DMS53 (cell line): ENCODE results near the gene CEP164.
"Not testable (repeated sequence)": the region's sequence is repeated elsewhere in the genome, so short reads cannot be mapped to it uniquely, and the experiment has no call there.

Experiments
- DNase-seq: peaks from one replicate; lab custom pipeline; 2025; lab: John Stamatoyannopoulos, UW

CEP164 gene

DNA sequence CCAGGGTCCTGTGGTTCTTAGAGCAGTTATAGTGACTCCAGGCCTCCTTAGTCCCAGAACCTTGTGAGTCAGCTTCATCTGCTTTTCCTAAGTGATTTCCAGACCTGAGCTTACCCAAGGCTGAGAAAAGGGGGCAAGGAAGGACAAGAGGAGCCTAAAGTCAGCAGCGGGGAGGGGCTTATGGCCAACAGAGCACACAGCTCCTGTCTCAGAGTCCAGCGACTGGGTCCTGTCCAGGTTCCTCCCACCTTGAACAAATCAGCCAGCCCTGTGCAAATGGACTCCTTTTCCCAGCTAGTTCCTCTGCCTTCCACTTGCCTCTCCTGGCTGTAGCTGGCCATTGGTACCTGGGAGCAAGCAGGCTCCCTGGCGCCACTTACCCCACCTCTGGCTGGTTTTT, 22.5 kb upstream of the CEP164 start:
- DNase-seq = no peak

DNA sequence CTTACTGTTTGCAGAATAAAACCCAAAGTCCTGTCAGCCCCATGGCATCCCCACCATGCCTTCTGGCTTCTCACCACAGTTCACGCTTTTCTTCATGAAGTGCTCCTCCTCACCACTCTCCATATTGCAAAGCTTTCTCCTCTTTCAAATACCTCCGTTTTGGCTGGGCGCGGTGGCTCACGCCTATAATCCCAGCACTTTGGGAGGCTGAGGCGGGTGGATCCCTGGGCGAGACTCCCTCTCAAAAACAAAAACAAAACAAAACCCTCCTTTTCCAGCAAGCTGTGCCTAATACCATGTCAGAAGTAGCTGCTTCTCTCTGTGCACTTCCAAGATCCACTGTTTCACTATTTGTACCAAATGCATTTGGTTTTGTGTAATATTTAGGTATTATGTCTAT, 18.3 kb upstream of the CEP164 start:
- DNase-seq = no peak

DNA sequence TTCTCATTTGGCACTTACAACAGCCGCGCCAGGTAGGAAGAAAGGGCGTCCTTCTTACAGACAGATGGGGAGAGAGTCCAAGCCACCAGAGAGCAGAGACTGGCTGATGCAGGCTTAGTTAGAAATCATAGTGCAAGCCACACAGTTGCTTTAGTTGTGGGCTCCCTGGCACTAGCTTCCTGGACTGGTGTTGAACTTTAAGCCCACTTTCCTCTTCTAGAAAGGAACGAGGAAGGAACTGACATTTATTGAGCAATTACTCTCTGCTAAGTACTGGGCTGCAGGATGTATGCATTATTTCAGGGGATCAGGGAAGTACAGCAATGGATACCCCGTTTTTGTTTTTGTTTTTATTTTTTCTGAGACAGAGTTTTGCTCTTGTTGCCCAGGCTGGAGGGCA, 14.6 kb upstream of the CEP164 start:
- no peak for DNase-seq

DNA sequence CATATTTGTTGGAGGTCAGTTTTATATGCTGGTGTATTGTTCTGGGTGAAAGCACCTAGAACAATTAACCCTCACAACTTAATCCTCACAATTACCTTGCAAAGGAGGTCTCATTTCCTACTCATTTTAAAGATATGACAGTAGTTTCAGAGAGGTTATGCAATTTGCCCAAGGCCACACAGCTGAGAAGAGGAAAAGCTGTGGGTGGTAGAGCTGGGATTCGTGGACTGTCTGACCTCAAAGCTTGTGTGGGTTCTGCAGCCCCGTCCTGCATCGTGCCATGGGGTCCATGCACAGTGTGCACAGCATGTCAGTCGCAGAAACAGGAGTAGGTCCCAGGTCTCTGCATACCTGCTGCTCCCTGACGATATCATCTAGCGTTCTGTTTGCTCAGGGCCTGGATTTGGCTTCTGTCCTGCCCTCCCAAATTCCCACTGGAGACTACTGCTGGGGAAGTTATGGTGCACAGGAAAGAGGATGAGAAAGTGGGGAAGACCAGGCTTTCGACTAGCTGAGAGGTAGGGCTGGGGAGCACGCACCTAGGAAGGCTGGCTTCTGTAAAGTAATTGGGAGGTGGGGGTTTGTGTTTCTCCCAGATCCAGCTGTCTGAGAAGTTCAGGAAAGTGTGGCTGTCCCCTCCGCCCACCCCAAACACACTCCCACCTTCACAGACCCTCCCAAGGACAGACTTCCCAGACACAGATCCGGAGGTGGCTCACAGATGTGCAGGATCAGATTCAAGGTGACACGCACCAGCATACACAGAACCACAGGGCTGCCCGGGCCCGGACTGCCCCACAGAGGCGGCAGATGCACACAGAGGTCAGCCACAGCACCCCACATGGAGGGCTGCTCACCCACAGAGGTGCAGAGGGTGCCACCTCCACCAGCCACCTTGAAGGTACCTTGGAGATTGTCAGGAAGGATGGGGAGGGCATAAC, 13.6 kb upstream of the CEP164 start:
- DNase-seq = no peak

DNA sequence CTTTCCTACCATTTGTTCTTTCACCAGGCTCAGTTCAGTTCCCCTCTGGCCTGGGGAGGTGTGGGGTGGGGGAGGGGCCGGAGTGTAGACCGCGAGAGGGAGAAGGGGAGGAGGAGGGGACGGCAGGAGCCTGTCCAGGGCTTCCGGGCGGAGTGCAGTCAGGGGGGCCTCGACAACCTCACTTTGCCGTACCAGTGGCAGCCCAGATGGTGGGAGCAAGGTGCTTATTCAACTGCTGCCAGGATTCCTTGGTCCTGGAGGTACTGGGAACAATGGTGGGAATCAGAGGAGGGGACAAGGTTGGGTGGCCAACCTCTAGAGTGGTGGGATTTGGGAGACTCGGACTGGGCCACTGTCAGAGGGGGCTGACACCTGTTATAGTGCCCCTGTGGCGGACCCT, 12.8 kb upstream of the CEP164 start:
- DNase-seq = no peak

DNA sequence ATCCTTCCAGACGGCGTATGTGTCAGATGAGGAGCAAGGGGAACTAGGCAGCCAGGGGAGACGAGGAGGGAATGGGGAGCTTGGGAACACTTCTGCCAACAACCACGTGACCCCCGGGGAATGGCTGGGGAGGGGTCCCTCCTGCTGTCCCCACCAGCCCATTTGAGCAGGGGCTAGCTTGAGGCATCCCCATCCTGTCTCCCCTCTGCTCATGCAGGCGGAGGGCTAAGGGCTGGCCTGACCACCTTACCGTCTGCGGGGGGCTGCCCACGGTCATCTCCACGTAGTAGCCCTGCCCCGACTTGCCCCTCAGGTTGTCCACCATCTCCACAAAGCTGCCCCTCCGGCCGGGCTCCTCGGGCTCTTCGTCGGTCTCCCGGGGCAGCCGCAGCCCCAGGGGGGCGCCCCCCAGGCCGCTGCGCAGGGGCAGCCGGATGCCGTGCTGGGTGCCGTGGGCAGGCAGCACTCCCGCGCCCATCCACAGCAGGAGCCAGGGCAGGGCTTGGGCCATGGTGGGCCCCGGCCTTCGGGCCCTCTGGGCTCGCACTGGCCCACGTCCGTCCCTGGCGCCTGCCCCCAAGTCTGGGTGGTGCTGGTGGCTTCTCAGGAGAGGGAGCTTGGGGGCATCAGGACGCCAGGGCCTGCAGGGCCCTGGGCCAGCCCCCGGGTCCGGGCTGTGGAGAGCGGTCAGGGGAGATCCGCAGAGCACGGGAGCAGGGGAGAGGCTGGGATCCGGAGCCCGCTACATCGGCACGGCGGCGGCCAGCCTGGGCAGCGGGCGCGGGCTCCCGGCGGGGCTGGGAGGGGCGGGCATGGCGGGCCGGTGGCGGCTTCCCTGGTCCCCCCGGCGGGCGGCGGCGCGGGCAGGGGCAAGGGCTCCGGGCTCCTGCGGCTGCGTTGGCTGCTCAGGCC, 12.1 kb upstream of the CEP164 start:
- DNase-seq = peak; percentile 54

DNA sequence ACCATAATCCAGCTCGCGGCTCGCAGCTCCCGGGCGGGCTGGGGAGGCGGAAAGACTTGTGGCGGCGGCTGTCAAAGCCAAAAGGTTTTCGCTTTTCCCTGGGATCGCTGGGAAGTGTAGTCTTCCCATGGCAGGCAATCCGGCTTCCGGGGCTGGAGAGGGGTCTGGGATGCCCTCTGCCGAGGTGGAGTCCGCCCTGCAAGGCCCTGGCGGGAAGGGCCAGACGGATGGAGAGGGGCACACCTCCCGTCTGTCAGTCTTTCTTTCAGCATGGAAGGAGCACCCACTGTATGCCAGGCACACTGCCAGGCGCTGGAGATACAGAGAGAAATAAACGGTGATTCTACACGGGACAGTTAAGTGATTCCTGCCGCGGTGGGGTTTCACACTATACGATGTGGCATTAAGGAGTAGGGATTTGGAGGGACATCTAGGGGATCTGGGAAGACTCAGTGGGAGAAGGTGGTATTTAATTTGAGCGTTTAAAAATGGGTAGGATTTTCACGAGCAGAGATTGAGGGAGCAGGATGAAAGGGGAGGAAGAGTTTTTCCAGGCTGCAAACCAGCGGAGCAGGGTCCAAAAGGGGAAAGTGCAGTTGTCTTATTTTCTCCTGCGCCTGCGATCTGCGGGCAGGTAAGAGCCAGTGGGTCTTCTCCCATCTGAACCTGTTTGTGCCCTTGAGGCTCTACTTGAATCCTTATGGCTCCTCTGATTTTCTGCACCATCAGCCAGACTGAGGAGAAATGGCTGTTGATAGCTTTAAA, 11.3 kb upstream of the CEP164 start, which contains the start of gene BACE1:
Gene BACE1 (minus strand): TSS at position 60 of the 765 bp plus-strand sequence. CDS start 461 bp downstream, outside the sequence.
- peak; percentile 88 for DNase-seq

DNA sequence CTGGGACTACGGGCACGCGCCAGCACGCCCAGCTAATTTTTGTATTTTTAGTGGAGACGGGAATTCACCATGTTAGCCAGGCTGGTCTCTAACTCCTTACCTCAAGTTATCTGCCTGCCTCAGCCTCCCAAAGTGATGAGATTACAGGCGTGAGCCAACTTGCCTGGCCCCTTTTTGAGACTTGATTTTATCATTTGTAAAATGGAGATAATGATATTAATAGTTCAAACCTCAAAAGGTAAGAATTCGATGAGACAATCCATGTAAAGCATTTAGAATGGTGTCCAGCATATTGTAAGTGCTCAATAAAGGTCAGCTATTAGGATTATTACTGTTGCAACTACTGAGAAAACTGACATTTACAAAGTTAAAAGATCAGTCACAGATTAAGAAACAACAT, 8.9 kb upstream of the CEP164 start:
- no peak for DNase-seq

DNA sequence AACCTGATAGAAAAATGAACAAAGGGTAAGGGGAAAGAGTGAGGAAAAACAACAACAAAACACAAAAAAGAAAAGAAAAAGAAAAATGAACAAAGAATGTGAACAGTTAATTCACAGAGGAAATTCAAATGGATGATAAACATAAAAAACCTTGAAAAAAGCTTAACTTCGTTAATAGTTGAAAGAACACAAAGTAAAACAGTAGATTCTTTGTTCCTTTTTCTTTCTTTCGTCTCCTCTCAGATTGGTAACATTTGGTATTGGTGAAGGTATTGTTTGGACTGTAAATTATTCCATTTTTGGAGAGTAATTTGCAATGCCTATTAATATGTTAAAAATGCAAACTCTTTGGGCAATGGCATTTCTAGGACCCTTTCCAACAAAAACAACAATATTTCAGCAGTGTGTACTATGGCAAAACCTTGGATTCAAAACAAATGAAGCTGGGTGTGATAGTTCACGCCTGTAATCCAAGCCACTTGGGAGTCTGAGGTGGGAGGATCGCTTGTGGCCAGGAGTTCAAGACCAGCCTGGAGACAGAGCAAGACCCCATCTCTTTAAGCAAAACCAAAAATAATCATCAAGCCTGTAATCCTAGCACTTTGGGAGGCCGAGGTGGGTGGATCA, 8.3 kb upstream of the CEP164 start:
- DNase-seq = no peak

DNA sequence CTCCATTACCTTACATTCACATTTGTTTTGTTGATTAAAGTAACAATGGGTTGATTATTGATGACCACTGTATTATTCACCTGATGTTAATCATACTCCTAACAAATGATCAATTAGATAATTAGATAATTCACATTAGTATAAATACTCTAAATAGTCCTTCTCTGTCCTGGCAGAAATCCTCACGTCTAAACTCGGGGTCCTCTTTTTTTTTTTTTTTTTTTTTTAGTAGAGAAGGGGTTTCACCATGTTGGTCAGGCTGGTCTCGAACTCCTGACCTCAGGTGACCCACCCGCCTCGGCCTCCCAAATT, 443 bp upstream of the CEP164 start:
- not testable (repeated sequence) for DNase-seq

DNA sequence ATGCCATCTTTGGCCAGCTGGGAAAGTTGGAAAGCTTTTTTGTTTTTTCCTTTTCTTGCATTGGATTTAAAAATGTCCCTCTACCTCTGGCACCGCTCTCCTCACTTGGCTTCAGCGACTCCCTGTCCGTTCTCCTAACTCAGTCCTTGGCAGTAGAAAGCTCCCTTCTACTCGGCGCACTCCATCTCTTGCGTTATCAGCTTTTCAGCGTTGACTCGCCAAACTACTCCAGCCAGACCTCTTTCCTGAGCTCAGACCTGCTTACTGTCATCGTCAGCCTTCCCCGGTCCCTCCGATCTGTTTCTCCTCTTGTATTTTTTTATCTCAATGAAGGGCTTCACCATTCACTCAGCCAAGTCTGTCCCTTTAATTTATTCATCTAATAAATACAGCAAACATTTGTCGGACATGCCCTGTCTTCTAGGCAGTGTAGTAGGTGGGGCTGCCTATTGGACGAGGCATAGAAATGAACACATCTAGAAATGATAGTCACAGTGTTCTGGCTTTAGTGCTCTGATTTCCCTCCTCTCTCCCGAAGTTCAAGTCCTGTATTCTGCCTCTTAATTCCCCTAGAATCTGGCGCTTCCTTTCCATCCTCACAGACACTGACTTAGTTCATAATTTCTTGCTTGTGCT, 839 bp downstream of the CEP164 start:
- peak; percentile 67 for DNase-seq

DNA sequence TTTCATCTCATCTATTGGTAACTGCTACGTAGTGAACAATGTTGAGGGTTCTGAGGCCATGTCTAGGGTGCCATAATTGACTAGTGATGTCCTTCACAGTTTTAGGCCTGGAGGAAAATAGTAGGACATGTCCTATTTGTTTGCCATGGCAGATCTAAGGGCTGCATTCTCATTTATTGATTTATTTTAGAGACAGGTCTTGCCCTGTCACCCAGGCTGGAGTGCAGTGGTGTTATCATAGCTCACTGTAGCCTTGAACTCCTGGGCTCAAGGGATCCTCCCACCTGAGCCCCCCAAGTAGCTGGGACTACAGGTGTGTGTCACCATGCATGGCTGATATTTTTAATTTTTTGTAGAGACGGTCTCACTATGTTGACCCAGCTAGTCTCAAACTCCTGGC, 5.2 kb downstream of the CEP164 start:
- no peak for DNase-seq

DNA sequence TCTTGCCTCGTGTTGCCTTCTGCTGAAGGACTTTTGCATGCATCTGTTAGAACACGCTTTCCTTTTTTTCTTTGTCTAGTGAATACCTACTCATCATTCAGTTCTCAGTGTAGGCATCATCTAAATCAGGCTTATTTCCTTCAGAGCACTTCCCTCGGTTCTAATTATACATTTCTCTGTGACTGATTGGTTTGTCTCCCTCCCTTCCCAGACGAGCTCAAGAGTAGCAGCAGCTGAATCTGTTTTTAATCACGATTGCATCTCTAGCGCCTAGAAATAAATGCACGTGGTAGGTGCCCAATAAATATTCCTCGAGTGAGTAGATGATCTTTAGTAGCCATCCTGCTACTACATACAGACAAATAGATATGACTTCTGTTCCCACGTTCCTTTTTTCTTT, 6.3 kb downstream of the CEP164 start:
- no peak for DNase-seq

DNA sequence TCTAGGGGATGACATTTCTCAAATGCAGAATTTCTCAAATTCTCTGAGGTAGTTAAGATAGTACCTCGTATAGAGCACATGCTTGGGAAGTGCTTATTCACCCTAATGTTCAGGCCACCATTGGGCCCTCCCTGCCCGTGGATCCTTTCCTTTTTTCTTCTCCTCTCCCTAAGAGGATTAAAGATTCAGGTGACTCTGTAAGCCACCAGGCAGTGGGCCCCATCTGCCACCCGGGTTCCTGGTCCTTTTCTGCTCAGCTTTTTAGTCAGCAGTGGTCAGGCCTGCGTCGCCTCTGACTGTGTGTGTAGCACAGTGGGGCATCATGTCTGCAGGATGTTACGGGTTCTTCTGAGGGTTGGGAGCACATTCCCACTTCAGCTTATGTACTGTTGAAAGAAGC, 7.2 kb downstream of the CEP164 start:
- DNase-seq = no peak

DNA sequence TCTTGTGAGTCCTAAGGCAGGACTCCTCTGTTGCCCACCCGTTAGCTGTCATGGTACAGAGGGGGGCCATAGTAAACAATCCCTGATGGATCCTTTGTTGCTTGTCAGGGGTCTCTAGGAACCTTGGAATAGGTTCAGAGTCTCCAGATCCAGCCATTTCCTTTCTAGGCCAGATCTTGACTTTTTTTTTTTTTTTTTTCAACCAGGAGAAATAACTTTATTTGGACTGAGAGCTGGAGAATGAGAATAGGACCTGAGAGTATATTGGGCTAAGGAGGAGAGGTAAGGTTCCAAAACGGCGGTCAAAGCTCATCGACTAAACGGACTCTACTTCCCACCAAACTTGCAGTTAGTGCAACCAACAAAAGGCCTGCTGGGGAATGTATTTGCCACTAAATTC, 7.7 kb downstream of the CEP164 start:
- no peak for DNase-seq

DNA sequence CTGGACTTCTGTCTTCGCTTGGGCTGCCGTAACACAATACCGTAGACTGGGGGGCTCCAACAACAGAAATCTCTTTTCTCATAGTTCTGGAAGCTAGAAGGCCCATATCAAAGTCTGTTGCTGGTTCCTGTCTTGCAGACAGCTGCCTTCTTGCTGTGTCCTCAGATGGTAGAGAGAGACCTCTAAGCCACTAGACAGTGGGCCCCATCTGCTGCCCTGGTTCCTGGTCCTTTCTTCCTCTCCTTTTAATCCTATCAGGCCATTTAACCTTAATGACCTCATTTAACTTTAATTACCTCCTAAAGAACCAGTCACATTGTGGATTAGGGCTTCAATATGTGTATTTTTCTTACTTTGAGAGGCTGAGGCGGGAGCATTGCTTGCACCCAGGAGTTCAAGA, 9.4 kb downstream of the CEP164 start:
- no peak for DNase-seq

DNA sequence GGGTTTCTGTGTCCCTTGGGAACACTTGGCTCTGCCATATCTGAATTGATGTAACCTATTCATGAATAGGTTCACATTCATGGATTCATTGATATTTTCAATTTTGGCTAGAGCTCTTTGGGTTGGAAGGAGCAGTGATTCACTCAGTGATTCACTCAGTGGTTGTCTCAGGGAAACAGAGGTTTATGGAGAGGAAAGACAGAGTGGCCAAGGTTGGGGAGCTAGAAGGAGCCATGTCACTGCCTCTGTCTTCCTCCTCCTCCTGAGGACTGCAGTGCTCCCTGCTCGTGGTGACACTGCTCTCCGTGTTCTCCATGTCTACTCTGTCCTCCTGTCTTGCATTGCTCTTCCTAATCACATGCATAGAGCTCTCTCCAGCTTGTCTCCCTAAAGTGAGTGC, 17.4 kb downstream of the CEP164 start:
- no peak for DNase-seq

DNA sequence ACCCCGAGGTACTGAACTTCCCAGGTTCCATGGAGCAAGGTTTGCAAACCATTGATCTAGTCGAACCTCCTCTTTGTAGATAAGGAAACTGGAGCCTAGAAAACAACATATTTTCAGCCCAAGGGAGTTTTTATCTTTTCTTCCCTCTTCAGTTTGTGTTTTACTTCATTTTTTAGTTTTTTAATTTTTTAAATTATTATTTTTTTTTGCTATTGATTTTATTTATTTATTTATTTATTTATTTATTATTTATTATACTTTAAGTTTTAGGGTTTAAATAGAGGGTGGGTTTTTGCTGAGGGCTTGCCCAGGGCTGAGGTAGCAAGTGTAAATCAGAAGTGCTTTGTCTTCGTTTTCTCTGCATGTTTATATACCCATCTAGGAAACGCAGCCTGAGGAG, 26.9 kb downstream of the CEP164 start:
- DNase-seq = no peak

DNA sequence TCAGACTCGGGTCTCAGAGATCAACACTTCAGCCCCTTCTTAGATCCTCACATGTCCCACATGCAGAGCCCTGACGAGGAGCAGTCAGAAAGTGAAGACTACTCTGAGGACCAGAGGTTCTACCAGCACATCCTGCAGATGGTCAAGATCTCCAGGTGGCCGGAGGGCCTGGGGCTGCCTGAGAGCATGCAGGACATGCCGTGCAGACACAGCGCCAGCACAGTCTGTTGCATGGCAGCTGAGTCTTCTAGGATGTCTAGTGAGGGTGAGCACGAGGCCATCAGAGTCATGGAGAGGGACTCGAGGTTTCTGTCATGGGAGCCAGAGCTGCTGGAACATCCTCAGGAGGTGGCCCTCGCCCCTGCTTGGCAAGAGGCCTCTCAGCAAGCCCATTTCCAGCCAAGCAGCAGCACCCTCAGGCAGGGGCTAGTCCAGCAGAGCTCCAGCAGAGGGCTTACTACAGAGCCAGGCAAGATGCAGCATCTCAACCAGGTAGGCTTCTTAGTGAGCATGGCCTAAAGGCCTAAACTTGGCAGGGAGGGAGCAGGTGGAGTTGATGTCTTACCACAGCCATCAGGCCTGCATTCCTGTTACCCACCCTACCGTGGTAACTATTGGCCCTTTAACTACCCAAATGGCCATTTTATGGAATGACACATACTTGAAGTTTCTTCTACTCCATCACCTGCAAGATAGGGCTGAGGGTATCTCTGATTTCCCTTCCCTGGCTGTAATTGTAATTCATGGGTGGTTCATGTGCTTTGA, 28.7 kb downstream of the CEP164 start:
- DNase-seq = no peak

DNA sequence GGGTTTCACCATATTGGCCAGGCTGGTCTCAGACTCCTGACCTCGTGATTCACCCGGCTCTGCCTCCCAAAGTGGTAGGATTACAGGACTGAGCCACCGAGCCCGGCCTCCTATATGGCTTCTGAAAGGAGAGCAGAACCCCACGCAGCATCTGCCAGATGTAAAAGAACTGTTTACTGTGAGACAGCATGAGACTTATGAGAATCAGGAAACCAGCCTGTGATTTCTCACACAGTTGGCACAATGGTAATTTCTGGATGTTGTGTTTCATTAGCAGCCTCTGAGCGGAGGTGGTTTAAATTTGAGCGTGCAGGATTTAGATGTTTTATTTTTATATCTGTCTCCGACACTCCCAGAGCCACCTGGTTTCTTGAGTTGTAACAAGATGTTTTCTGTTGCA, 33.8 kb downstream of the CEP164 start:
- DNase-seq = no peak

DNA sequence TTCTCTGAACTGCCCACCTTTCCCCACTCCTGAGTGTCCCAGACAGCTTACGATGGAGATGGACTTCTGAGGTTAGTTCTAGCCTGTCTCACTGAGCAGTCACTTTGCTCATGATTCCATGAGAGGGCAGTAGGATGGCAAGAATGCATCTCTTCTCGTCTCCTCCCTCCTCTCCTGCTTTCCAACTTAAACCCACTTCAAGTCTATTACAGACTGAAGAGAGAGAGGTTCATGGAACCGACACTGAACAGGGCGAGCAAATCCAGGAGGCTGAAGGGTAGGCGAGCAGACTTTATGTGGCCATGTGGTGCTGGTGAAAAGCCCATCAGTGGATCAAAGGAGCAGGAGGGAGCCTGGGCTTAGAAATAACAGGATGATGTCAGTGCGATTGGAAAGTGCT, 38.6 kb downstream of the CEP164 start:
- no peak for DNase-seq
